ENCODE measurements around the gene WDR88. TPM values are rescaled to one million over a fixed set of nuclear protein-coding genes. Genes with fewer than 3 reads are reported as not detected.

The WDR88 gene
- total RNA-seq, 2 donors from 2014 or later, result not detected

- Mint-ChIP-seq H3K9me3 (no peaks in the 10 kb centered on the region), H3K4me3 (no peak overlapping the region), H3K27ac (no peak overlapping the region), H3K27me3 (ENCODE audit: insufficient read depth) (no peaks in the 10 kb centered on the region), H3K4me1 (no peaks in the 10 kb centered on the region), H3K36me3 (ENCODE audit: low read depth) (peaks cover 61% of the 10 kb centered on the region)
- TF ChIP-seq, protein P1, sequence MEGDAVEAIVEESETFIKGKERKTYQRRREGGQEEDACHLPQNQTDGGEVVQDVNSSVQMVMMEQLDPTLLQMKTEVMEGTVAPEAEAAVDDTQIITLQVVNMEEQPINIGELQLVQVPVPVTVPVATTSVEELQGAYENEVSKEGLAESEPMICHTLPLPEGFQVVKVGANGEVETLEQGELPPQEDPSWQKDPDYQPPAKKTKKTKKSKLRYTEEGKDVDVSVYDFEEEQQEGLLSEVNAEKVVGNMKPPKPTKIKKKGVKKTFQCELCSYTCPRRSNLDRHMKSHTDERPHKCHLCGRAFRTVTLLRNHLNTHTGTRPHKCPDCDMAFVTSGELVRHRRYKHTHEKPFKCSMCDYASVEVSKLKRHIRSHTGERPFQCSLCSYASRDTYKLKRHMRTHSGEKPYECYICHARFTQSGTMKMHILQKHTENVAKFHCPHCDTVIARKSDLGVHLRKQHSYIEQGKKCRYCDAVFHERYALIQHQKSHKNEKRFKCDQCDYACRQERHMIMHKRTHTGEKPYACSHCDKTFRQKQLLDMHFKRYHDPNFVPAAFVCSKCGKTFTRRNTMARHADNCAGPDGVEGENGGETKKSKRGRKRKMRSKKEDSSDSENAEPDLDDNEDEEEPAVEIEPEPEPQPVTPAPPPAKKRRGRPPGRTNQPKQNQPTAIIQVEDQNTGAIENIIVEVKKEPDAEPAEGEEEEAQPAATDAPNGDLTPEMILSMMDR (conservative IDR thresholded peaks at IDR 0.05), result no peak
- Histone ChIP-seq H3K27ac (ENCODE audit: low read depth, low read length) (no peak overlapping the region), H3K27me3 (ENCODE audit: control insufficient read depth, insufficient read depth, low read length, poor library complexity, severe bottlenecking) (no peaks in the 10 kb centered on the region), H3K36me3 (ENCODE audit: control insufficient read depth, insufficient read depth, low read length) (peaks cover 65% of the 10 kb centered on the region), H3K9me3 (ENCODE audit: control insufficient read depth, low read length) (no peaks in the 10 kb centered on the region), H3K4me3 (ENCODE audit: low read length) (no peak overlapping the region), H3K9ac (ENCODE audit: extremely low read depth, low read length, poor library complexity, severe bottlenecking) (no peak overlapping the region), H3K4me1 (ENCODE audit: control insufficient read depth, insufficient read depth, low read length) (no peaks in the 10 kb centered on the region)
- no peak for DNase-seq
- WGBS, 2 experiments (ENCODE audit: insufficient coverage in 1 of 2, insufficient read length in 1 of 2), result 90 to 93% methylated on average over 5 to 7 of the region's 9 CpGs
Measured at GRCh38 chr19:33110137-33110910, 21.6 kb upstream of the WDR88 start.

DNA sequence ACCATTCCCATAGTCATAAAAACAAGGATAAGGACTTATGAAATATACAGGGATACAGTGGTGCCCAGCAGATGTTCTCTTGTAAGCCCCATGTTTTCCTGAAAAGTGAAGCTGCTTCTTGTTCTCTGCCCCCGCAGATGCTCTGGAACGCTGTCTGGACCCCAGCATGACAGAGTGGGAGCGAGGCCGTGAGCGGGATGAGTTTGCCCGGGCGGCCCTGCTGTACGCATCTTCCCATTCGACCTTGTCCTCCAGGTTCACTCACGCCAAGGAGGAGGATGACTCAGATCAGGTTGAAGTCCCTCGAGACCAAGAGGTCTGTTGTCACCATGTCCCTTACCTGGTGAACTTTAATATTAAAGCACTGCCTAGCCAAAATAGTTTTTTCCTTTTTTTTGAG lies 20.3 kb upstream of the WDR88 start:
- DNase-seq, result no peak
- H3K27me3 Mint-ChIP-seq (ENCODE audit: insufficient read depth), result no peaks in the 10 kb centered on the region
- TF ChIP-seq, protein P1 (conservative IDR thresholded peaks at IDR 0.05), result no peak
- no peaks in the 10 kb centered on the region for H3K27me3 ChIP-seq (ENCODE audit: control insufficient read depth, insufficient read depth, low read length, poor library complexity, severe bottlenecking)
- no peaks in the 10 kb centered on the region for H3K9me3 Mint-ChIP-seq
- H3K9me3 ChIP-seq (ENCODE audit: control insufficient read depth, low read length), result no peaks in the 10 kb centered on the region
- H3K4me1 Mint-ChIP-seq, result no peaks in the 10 kb centered on the region
- H3K4me3 ChIP-seq (ENCODE audit: low read length), result no peak overlapping the region
- no peak overlapping the region for H3K27ac ChIP-seq (ENCODE audit: low read depth, low read length)
- no peak overlapping the region for H3K9ac ChIP-seq (ENCODE audit: extremely low read depth, low read length, poor library complexity, severe bottlenecking)
- no peak overlapping the region for H3K4me3 Mint-ChIP-seq
- no peak overlapping the region for H3K27ac Mint-ChIP-seq
- H3K4me1 ChIP-seq (ENCODE audit: control insufficient read depth, insufficient read depth, low read length), result no peaks in the 10 kb centered on the region
- 94 to 97% methylated on average over 11 of the region's 11 CpGs for WGBS, 2 experiments (ENCODE audit: insufficient coverage in 1 of 2, insufficient read length in 1 of 2)
- H3K36me3 Mint-ChIP-seq (ENCODE audit: low read depth), result peaks cover 63% of the 10 kb centered on the region
- peaks cover 71% of the 10 kb centered on the region for H3K36me3 ChIP-seq (ENCODE audit: control insufficient read depth, insufficient read depth, low read length)

DNA sequence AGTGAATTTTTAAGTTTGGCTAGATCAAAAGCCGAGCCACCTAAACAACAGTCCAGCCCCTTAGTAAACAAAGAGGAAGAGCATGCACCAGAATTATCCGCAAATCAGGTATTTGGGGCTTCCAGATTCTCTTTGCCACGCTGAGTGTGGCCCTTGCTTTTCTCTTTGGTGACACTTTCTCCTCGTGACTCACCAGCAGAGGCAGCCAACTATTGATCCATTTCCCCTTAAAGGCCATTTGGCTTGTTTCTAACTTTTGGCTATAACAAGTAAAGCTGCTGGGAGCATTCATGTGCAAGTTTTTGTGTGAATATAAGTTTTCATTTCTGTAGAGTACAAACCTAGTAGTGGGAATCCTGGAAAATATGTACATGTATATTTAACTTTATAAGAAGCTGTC lies 17.6 kb upstream of the WDR88 start:
- Histone ChIP-seq H3K9me3 (ENCODE audit: control insufficient read depth, low read length) (no peaks in the 10 kb centered on the region), H3K4me1 (ENCODE audit: control insufficient read depth, insufficient read depth, low read length) (no peaks in the 10 kb centered on the region), H3K9ac (ENCODE audit: extremely low read depth, low read length, poor library complexity, severe bottlenecking) (no peak overlapping the region), H3K36me3 (ENCODE audit: control insufficient read depth, insufficient read depth, low read length) (peaks cover 75% of the 10 kb centered on the region), H3K27me3 (ENCODE audit: control insufficient read depth, insufficient read depth, low read length, poor library complexity, severe bottlenecking) (no peaks in the 10 kb centered on the region), H3K4me3 (ENCODE audit: low read length) (no peak overlapping the region), H3K27ac (ENCODE audit: low read depth, low read length) (no peak overlapping the region)
- TF ChIP-seq, protein P1 (conservative IDR thresholded peaks at IDR 0.05), result no peak
- Mint-ChIP-seq H3K4me3 (no peak overlapping the region), H3K9me3 (no peaks in the 10 kb centered on the region), H3K27ac (no peak overlapping the region), H3K27me3 (ENCODE audit: insufficient read depth) (no peaks in the 10 kb centered on the region), H3K36me3 (ENCODE audit: low read depth) (peaks cover 65% of the 10 kb centered on the region), H3K4me1 (no peaks in the 10 kb centered on the region)
- no peak for DNase-seq
- WGBS, 2 experiments (ENCODE audit: insufficient coverage in 1 of 2, insufficient read length in 1 of 2), result 90 to 94% methylated on average over 2 to 4 of the region's 4 CpGs

Data from endodermal cell (in vitro differentiated cells).